ENCODE data around the gene FNTB. TPM values are rescaled to one million over a fixed set of nuclear protein-coding genes. Genes with fewer than 3 reads are reported as not detected.

The FNTB gene
- total RNA-seq, 1 donor, result 3.5 TPM

DNA sequence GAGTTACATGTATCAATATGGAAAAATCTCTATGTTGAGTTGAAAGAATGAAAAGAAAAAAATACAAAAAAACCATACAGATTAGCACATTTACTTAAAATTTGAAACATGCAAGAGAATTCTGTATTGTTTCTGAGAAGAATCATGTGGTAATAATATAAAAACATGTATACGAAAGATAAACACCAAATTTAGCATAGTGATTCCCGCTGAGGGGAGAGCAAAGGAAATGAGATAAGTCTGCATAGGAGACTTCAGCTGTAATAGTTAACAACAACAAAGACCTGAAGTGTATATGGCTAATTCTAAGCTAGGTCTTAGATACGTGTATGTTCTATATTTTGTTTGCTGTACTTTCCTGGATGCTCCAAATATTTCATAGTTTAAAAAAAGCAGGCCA lies 46.5 kb downstream of the FNTB start:
- Histone ChIP-seq H3K4me1 (ENCODE audit: insufficient read depth, low read length) (no peaks in the 10 kb centered on the region), H3K27me3 (ENCODE audit: insufficient read depth, low read length) (no peaks in the 10 kb centered on the region), H3K4me3 (ENCODE audit: low read length) (no peak overlapping the region), H3K9me3 (ENCODE audit: low read depth, low read length) (no peaks in the 10 kb centered on the region)

DNA sequence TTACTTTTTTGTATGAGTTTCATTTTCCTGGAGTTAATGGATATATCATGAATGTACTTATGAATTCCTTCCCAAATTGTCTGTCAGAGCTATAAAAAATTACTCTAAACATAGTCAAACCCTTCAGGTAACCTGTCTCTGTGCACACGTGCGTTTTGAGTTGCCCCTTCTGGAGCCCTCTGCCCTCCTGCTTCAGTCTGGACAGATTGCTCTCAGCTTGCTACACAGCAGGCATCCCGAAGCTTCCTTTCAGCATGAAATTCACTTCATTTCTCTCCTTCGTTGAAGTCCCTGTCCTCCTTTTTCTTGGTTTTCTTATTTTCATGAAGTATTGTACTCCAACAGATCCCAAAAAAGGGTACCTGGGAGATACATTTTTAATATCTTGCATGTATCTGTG lies 47.3 kb downstream of the FNTB start:
- H3K4me3 ChIP-seq (ENCODE audit: low read length), result no peak overlapping the region
- H3K4me1 ChIP-seq (ENCODE audit: insufficient read depth, low read length), result no peaks in the 10 kb centered on the region
- H3K27me3 ChIP-seq (ENCODE audit: insufficient read depth, low read length), result no peaks in the 10 kb centered on the region
- H3K9me3 ChIP-seq (ENCODE audit: low read depth, low read length), result no peaks in the 10 kb centered on the region

DNA sequence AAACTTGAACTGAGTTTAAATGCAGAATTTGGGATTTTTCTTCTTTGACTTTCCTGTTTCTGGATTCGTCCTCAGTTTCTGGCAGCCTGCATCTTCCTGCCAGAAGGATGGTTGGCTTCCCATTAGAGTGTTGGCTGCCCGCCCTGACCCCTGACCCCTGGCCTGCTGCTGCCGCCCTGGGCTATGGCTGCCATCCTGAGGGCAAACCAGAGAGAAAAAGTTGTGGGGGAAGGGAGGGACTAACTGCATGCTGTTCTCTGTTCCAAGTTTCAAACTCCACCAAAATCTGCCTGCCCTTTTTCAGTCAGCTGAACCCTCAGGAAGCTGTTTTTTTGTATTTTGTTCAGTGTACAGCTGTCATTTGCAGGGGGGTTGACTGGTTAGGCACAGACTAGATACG lies 48.4 kb downstream of the FNTB start:
- no peaks in the 10 kb centered on the region for H3K9me3 ChIP-seq (ENCODE audit: low read depth, low read length)
- H3K4me1 ChIP-seq (ENCODE audit: insufficient read depth, low read length), result no peaks in the 10 kb centered on the region
- no peaks in the 10 kb centered on the region for H3K27me3 ChIP-seq (ENCODE audit: insufficient read depth, low read length)
- no peak overlapping the region for H3K4me3 ChIP-seq (ENCODE audit: low read length)

DNA sequence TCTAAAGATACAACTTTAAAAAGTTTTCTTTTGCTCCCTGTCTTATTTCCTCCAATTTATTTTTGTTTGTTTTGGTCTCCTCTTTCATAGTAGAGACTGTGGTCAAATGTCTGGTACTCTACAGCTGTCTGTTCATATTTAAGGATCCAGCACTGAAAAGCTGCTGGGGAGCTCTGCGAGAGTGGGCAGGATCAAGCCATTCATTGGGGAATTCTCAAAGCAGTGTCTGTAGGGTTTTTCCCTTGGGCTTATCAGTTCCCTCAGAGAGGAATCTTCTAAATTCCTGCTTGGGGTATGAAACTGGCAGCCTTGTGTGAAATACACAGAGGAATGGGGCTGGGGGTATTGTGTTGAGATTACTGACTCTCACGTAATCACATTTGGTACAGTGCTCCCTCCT lies 52.3 kb downstream of the FNTB start:
- H3K27me3 ChIP-seq (ENCODE audit: insufficient read depth, low read length), result no peaks in the 10 kb centered on the region
- H3K4me1 ChIP-seq (ENCODE audit: insufficient read depth, low read length), result peaks cover 21% of the 10 kb centered on the region
- H3K9me3 ChIP-seq (ENCODE audit: low read depth, low read length), result no peaks in the 10 kb centered on the region
- H3K4me3 ChIP-seq (ENCODE audit: low read length), result no peak overlapping the region

DNA sequence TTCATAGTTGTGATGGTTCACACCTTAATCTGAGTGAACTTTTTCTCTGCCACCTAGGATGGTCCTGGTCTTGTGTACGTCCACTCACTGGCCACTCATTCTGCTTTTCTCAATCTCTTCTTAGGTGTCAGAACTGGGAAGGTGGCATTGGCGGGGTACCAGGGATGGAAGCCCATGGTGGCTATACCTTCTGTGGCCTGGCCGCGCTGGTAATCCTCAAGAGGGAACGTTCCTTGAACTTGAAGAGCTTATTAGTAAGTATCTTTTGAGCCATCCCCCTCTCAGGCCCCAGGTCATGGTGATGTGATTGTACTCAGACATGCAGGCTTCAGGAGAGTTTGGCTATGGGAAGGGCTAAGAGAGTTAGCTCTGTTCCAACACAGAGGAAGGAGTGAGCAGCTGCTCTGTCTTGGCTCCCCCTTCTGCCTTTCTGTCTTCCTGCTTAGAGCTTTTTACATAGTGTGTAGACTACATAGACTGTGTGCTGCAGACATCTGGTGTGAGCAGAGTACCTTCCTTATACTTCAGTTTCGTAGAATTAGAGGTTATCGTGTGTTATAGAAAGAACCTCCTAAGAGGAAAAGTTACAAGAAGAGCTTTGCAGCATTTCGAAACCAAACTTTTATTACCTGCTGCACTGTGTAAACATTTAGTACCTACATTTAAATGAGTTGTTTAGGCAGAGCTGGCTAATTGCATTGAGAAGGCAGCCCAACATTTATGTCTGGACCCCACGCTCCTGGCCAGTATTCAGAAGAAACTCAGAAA lies 54.2 kb downstream of the FNTB start:
- peaks cover 37% of the 10 kb centered on the region for H3K4me1 ChIP-seq (ENCODE audit: insufficient read depth, low read length)
- no peaks in the 10 kb centered on the region for H3K9me3 ChIP-seq (ENCODE audit: low read depth, low read length)
- H3K27me3 ChIP-seq (ENCODE audit: insufficient read depth, low read length), result no peaks in the 10 kb centered on the region
- H3K4me3 ChIP-seq (ENCODE audit: low read length), result no peak overlapping the region

DNA sequence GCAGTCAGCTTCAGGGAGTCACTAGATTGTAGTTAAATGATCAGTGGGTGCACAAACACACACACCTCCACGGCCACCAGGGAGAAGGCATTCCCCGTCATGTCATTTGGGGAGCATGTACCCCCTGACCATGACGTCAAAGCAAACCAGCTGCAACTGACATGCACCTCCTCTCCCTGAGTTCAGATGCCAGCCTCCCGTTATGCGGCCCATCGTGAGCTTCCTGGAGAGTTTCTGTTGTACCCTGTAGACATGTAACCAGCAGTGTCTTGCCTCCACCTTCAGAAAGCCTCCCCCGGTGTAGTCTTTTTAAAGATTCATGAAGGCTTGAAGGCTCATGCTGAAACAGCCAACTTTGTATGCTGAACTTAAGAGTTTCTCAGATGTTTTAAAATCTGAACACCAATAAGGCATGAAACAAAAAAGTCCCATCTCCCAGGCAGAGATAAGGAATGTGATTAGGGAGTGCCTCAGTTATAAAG lies 54.8 kb downstream of the FNTB start:
- Histone ChIP-seq H3K4me1 (ENCODE audit: insufficient read depth, low read length) (peaks cover 41% of the 10 kb centered on the region), H3K27me3 (ENCODE audit: insufficient read depth, low read length) (no peaks in the 10 kb centered on the region), H3K9me3 (ENCODE audit: low read depth, low read length) (no peaks in the 10 kb centered on the region)

DNA sequence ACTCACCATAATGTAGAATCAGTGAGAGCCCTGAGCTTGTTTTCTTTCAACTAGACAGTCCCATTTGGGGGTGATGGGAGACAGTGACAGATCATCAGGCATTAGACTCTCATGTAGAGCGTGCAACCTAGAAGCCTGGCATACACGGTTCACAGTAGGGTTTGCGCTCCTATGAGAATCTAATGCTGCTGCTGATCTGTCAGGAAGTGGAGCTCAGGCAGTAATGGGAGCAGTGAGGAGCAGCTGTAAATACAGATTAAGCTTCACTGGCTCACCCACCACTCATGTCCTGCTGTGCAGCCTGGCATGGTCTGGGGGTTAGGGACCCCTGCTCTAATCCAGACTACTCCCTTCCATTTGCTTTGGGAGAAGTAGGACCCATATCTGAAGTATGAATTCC lies 55.6 kb downstream of the FNTB start:
- H3K4me3 ChIP-seq (ENCODE audit: low read length), result no peak overlapping the region
- H3K27me3 ChIP-seq (ENCODE audit: insufficient read depth, low read length), result no peaks in the 10 kb centered on the region
- H3K4me1 ChIP-seq (ENCODE audit: insufficient read depth, low read length), result peaks cover 45% of the 10 kb centered on the region
- H3K9me3 ChIP-seq (ENCODE audit: low read depth, low read length), result no peaks in the 10 kb centered on the region

More for the DNA sequence above, 54.8 kb downstream of the FNTB start:
- no peak overlapping the region for H3K4me3 ChIP-seq (ENCODE audit: low read length)

DNA sequence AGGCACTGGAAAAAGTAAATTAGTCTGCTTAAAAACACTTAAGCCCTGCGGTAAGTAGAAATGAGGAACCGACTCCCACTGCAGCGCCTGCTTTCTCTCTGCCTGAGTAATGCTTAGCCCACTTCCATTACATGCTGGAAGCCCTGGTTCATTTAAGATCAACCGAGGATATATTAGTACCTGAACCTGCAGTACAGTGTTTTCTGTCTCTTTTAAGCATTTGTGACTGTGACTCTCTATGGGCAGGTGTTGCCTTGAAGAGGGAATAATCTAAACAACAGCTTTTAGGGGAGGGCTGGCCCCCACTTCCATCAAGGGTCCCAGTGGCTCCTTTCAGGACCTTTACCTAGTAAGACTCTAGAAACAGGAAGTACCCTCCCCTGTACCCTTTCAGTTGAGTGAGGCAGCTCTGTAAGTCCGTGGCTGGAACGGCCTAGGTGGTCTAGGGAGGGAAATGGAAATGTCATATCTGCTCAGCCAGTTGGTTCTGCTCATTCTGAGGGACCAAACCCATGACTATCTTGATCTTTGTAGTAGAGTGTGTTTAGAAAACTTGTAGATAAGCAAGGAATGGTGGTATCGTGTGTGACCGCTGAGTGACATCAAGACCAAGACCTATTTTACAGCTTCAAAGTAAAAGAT lies 56.2 kb downstream of the FNTB start:
- H3K4me1 ChIP-seq (ENCODE audit: insufficient read depth, low read length), result peaks cover 50% of the 10 kb centered on the region
- H3K4me3 ChIP-seq (ENCODE audit: low read length), result no peak overlapping the region
- H3K9me3 ChIP-seq (ENCODE audit: low read depth, low read length), result no peaks in the 10 kb centered on the region
- no peaks in the 10 kb centered on the region for H3K27me3 ChIP-seq (ENCODE audit: insufficient read depth, low read length)

DNA sequence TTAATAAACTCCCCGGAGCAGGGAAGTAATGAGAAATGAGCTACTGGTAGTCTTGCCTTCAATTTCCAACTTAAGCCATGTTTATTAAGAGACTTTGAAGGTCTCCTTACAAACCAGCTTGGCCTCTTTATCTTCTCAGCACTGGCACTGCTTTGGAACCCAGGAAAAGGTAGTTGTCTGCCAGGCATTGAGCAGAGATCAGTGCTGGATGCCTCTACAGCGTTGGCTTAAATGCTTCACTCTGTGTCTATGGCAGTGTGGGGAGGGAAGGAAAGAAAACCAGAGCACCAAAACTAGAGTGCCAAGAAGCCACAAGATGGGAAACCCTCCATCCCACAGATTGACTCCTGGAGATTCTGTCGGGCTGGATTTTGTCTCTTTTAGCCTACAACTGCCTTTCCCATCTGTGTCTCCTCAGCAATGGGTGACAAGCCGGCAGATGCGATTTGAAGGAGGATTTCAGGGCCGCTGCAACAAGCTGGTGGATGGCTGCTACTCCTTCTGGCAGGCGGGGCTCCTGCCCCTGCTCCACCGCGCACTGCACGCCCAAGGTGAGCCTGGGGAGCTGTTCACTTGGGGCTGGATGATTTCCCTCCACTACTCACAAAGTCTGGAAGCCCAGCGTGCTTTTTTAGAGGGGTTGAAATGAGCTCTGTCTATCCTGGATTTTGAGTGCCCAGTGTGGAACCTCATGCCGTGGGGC lies 57.3 kb downstream of the FNTB start:
- Histone ChIP-seq H3K4me1 (ENCODE audit: insufficient read depth, low read length) (peaks cover 59% of the 10 kb centered on the region), H3K9me3 (ENCODE audit: low read depth, low read length) (no peaks in the 10 kb centered on the region), H3K27me3 (ENCODE audit: insufficient read depth, low read length) (no peaks in the 10 kb centered on the region), H3K4me3 (ENCODE audit: low read length) (no peak overlapping the region)

DNA sequence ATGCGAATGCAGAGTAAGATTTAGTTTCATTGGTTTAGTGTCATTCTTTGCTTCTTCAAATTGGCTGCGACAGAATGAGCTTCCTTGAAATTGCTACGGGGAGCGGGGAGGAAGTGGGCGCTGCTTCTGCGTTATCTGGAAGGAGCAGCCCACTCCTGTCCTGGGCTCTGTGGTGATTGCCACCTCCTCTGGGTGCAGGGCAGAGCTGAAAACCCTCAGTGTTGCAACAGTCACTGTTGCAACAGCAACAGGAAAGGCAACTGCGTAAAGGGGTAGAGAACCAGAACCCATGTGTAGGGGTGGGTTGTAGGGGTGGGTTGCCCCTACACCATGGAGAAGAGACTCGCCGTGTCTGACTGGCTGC lies 57.9 kb downstream of the FNTB start:
- H3K4me1 ChIP-seq (ENCODE audit: insufficient read depth, low read length), result peaks cover 61% of the 10 kb centered on the region
- no peaks in the 10 kb centered on the region for H3K27me3 ChIP-seq (ENCODE audit: insufficient read depth, low read length)
- H3K9me3 ChIP-seq (ENCODE audit: low read depth, low read length), result no peaks in the 10 kb centered on the region
- no peak overlapping the region for H3K4me3 ChIP-seq (ENCODE audit: low read length)

DNA sequence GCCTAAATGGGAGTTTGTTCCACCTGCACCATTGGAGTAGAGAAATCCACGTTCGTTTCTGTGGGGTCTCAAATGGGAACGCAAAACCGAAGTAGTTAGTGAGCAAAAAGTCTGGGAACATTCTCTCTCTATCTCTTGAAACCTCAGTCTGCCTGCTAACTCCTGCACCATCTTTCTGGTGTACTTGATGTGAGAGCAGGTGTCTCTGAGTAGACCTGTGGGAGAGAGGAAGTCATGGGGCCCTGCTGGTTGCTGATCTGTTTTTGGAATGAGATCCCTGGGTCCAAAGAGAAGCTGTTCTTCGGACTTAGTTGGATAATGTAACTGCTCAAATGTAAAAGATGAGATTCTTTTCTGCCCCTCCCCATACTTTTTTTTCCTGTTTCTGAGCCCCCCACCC lies 58.3 kb downstream of the FNTB start:
- Histone ChIP-seq H3K4me3 (ENCODE audit: low read length) (no peak overlapping the region), H3K4me1 (ENCODE audit: insufficient read depth, low read length) (peaks cover 61% of the 10 kb centered on the region), H3K27me3 (ENCODE audit: insufficient read depth, low read length) (no peaks in the 10 kb centered on the region), H3K9me3 (ENCODE audit: low read depth, low read length) (no peaks in the 10 kb centered on the region)

DNA sequence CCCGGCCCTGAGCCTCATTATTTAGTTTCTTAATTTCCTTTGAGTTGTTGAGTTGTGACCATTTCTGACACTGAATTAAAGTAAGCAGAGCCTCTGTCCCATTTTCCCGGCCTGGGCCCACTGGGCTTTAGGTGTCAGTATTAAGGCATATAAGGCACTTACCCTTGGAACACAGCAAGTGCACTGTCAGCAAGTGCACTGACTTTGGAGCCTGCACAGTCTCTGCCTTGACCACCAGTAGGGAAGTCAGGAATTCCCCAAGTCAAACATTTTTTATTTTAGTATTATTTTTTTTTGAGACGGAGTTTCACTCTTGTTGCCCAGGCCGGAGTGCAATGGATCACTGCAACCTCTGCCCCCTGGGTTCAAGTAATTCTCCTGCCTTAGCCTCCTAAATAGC lies 59.0 kb downstream of the FNTB start:
- Histone ChIP-seq H3K4me3 (ENCODE audit: low read length) (no peak overlapping the region), H3K27me3 (ENCODE audit: insufficient read depth, low read length) (no peaks in the 10 kb centered on the region), H3K9me3 (ENCODE audit: low read depth, low read length) (no peaks in the 10 kb centered on the region), H3K4me1 (ENCODE audit: insufficient read depth, low read length) (peaks cover 60% of the 10 kb centered on the region)

DNA sequence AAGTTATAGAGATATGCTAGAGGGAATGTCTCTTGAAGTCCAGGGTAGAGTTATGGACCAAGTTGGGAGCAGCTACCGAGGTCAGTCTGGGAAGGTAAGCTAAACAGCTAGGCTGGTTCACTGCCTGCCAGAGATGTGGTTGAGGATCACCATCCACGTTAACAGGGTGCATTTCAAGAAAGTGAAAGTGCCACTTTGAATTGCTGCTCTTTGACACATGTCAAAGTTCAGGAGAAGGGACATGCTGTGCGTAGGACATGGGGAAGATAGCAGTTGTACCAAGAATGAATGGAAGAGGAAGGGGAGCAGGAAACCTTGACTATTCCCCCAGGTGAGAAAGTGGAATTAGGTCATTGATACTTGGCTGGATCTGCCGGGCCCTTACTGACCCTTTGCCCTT lies 66.1 kb downstream of the FNTB start:
- H3K4me1 ChIP-seq (ENCODE audit: insufficient read depth, low read length), result peaks cover 29% of the 10 kb centered on the region
- no peaks in the 10 kb centered on the region for H3K27me3 ChIP-seq (ENCODE audit: insufficient read depth, low read length)
- no peak overlapping the region for H3K4me3 ChIP-seq (ENCODE audit: low read length)
- H3K9me3 ChIP-seq (ENCODE audit: low read depth, low read length), result no peaks in the 10 kb centered on the region

DNA sequence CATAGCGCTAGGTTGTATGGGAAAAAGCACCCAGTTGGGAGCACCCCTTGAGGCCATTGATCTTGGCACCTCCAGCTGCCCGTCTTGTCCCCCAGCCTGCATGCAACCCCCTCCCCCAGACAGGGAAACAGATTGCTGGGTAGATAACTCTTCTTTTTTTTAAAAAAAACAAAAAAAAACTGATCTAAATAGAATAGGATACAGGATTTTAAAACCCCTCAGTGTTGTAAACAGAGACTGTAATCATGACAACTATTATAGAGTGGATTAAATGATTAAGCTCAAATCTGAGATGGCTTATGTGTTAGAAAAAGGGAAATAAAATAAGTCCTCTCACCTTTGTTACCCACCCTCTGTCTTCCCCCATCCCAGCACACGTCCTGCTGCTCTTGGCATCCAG lies 66.8 kb downstream of the FNTB start:
- Histone ChIP-seq H3K4me3 (ENCODE audit: low read length) (no peak overlapping the region), H3K27me3 (ENCODE audit: insufficient read depth, low read length) (no peaks in the 10 kb centered on the region), H3K9me3 (ENCODE audit: low read depth, low read length) (no peaks in the 10 kb centered on the region), H3K4me1 (ENCODE audit: insufficient read depth, low read length) (peaks cover 23% of the 10 kb centered on the region)

DNA sequence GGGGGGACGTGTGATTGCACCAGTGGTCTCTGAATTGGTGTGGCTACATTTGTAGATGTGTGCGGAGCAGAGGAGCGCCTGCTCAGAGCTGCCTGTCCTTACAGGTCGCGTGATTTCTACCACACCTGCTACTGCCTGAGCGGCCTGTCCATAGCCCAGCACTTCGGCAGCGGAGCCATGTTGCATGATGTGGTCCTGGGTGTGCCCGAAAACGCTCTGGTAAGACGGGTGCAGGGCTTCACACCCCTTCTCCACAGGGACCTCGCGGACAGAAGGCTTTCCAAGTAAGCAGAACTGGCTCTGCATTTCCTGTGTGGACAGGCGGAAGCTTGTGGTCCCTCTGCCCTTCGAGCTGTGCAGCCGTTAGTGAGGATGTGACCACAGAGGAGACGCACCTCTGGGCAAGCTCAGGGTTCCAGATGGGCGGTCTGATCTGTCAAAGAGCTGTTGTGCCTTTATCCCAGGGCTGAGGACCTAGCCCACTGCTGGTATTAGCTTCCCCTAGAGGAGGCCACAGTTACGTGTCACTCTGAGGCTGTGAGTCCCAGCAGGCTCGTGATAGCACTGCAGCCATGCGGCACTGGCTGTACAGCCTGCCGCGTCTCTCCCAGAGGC lies 67.9 kb downstream of the FNTB start:
- Histone ChIP-seq H3K27me3 (ENCODE audit: insufficient read depth, low read length) (no peaks in the 10 kb centered on the region), H3K9me3 (ENCODE audit: low read depth, low read length) (no peaks in the 10 kb centered on the region), H3K4me3 (ENCODE audit: low read length) (no peak overlapping the region), H3K4me1 (ENCODE audit: insufficient read depth, low read length) (peaks cover 18% of the 10 kb centered on the region)
